Heart right ventricle (tissue), 16 donors: ENCODE measurements around the gene A2M. TPM values are rescaled to one million over a fixed set of nuclear protein-coding genes. Genes with fewer than 3 reads are reported as not detected.

Experiments
- ATAC-seq, 8 donors: fragments of 200-7000 bp; cut with Tn5 transposase; one replicate each; pipeline ENCODE4 v1.9.1; 2020; ENCODE audit warnings: mild to moderate bottlenecking in 8 of 8, moderate library complexity in 8 of 8, moderate number of reproducible peaks in 1 of 8
- DNase-seq, 2 donors: peaks; one replicate each; pipeline ENCODE4 v3.0.0-alpha.2; 2020
- H3K27ac ChIP-seq, 10 donors: fragments of 200-600 bp; sonication (generic) in 2 of 10; one replicate each; pipeline versions ENCODE4 v1.5.0 to v1.8.0; 2020 to 2022; ENCODE audit warnings: mild to moderate bottlenecking in 3 of 10
- H3K27me3 ChIP-seq, 7 donors: fragments of 200-600 bp; one replicate each; pipeline ENCODE4 v1.8.0; 2021 to 2022; ENCODE audit warnings: mild to moderate bottlenecking in 2 of 7
- H3K36me3 ChIP-seq, 9 donors: fragments of 200-600 bp; sonication (generic) in 1 of 9; one replicate each; pipeline versions ENCODE4 v1.5.0 to v1.8.0; 2020 to 2022; ENCODE audit warnings: mild to moderate bottlenecking in 2 of 9
- H3K4me1 ChIP-seq, 9 donors: fragments of 200-600 bp; sonication (generic) in 1 of 9; one replicate each; pipeline versions ENCODE4 v1.5.0 to v1.8.0; 2020 to 2022; ENCODE audit warnings: mild to moderate bottlenecking in 4 of 9
- H3K4me3 ChIP-seq, 10 donors: fragments of 200-600 bp; sonication (generic) in 2 of 10; one replicate each; pipeline versions ENCODE4 v1.5.0 to v1.8.0; 2020 to 2022; ENCODE audit warnings: mild to moderate bottlenecking in 7 of 10, moderate library complexity in 2 of 10
- H3K9me3 ChIP-seq, 11 donors: fragments of 200-600 bp in 10 of 11; sonication (generic) in 2 of 11; one replicate each; pipeline versions ENCODE4 v1.5.0 to v1.8.0; 2013 to 2022; ENCODE audit warnings: mild to moderate bottlenecking in 2 of 11, control low read depth in 1 of 11, moderate library complexity in 1 of 11
- CTCF ChIP-seq, 9 donors: fragments of 200-600 bp; sonication (generic) in 2 of 9; IDR thresholded peaks; one replicate each; pipeline versions ENCODE4 v1.5.0 to v1.8.0; 2021 to 2022; ENCODE audit warnings: antibody characterized with exemption in 9 of 9, mild to moderate bottlenecking in 5 of 9, moderate library complexity in 1 of 9
- WGBS, 2 donors: extraction: QIAGEN DNeasy Blood & Tissue Kit; methylation state at CpG; one replicate each; pipeline ENCODE4 v1.1.7; 2013; ENCODE audit warnings: inconsistent platforms in 1 of 2; 5-methylcytosine and 5-hydroxymethylcytosine counted together
- intact Hi-C, 10 donors: fragments of 100-400 bp; cut with DNase I; formaldehyde crosslinking; loops; one replicate each; pipeline versions ENCODE4 v1.11.1 to v1.14.2; 2022
- polyA plus RNA-seq, 2 donors: library from polyadenylated mRNA; stranded (reverse); fragments of 200-250 nt; gene quantifications; one replicate each; pipeline ENCODE4 v1.2.3, GENCODE V29; 2013
- total RNA-seq, 10 donors: library from RNA; stranded (reverse); fragmentation: NEBNext Ultra II Directional in 3 of 10; extraction: Animal tissue kit (Norgen Biotek cat#: 25700) in 3 of 10; gene quantifications; one replicate each; pipeline versions ENCODE4 v1.2.1 to v1.2.4, GENCODE V29; 2021 to 2023
- donor health status: Arrhythmogenic right ventricular cardiomyopathy.
- donor health status: ischemic (EF 13 %, LVEDD 7.1; RV severe dilation, severe dysfunction).
- donor health status: healthy with polysubstance abuse.
- donor health status: DM: no; HTN: yes; CAD: no.
- donor health status: DM: no; HTN: no; CAD: no.
- donor health status: ischemic (EF 25% LVEDD 6.9; RV normal size, moderate dysfunction).
- donor health status: ischemic (EF 25% LVEDD 5.7; RV mildly dilated, moderate dysfunction).
- donor health status: healthy.
- donor health status: DM: yes; HTN: yes; CAD: no.
- donor health status: Ischemic cardiomyopathy.
- donor health status: ischemic (EF 35%, LVEDD 5.7; RV mildly dilated, moderate dysfunction).
- donor health status: nonischemic (EF 11% LVEDD 7.7; RV severe dilation, severe dysfunction).
- donor health status: DM: yes; HTN: yes; CAD: no.
- donor health status: PGD.
- donor health status: ischemic (EF 29% LVEDD 5.4; RV normal size, mild dysfunction).
- donor health status: nonischemic (EF 23%, LVEDD 6.1; RV moderate dilation, normal function).

Gene A2M
- total and polyA plus RNA-seq, 12 donors: 194 to 1,678 (median 449) TPM

DNA sequence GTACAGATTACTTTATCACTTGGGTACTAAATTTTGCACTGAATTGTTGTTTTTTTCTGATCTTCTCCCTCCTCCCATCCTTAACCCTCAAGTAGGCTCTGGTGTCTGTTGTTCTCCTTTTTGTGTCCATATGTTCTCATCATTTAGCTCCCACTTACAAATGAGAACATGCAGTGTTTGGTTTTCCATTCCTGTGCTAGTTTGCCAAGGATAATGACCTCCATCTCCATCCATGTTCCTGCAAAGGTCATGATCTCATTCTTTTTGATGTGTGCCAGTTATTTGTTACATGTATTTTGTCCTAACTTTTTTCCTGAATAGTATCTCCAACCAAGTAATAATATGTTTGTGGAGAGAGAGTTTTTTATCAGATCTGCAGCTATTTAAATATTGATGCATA, 44.2 kb downstream of the A2M start:
- Histone ChIP-seq H3K36me3 (peaks cover 6 to 100% (median 78%) of the 10 kb centered on the region in 9 donors), H3K27me3 (no peaks in the 10 kb centered on the region), H3K27ac (no peak overlapping the region), H3K4me1 (peaks cover 0 to 17% (median 0%) of the 10 kb centered on the region in 9 donors), H3K4me3 (no peak overlapping the region), H3K9me3 (no peaks in the 10 kb centered on the region)
- intact Hi-C loops: loop anchor here in 1 of 10 donors (2.0 kb wide), 1 partner anchor 39 kb away; no protein-coding TSS in a partner anchor
- TF ChIP-seq CTCF (IDR thresholded peaks at IDR 0.05): no peak
- DNase-seq (no peak), ATAC-seq (no peak)

DNA sequence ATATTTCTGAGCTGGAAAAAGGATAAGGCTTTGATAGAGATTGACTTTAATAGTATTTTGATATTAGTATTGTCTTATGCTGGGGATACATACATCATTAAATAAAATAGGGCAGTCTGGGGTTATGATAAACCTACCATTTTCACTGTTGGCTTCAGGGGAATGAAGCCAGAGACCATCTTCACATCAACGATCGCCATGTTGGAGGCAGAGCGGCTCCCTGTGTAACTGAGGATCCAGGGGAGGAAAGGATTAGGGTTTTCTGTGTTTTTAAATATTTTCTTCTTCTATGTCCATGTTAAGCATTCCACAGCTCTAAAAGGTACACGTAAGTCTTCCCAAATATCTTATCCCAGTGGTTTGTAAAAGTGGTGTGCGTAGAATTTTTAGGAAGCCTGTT, 45.4 kb downstream of the A2M start:
- intact Hi-C loops: loop anchor here in 1 of 10 donors (2.0 kb wide), 1 partner anchor 40 kb away; no protein-coding TSS in a partner anchor
- H3K36me3 ChIP-seq: peaks cover 6 to 91% (median 68%) of the 10 kb centered on the region in 9 donors

GRCh38 chr12:9068600-9068999, 47.1 kb downstream of the A2M start:
- H3K4me1 ChIP-seq: peaks cover 2 to 22% (median 19%) of the 10 kb centered on the region in 9 donors
- H3K36me3 ChIP-seq: peaks cover 6 to 73% (median 57%) of the 10 kb centered on the region in 9 donors
- WGBS, 2 donors: 84 to 92% methylated on average over 4 of the region's 4 CpGs
- no peaks in the 10 kb centered on the region for H3K9me3 ChIP-seq
- H3K4me3 ChIP-seq: no peak overlapping the region
- no peak for ATAC-seq
- H3K27ac ChIP-seq: no peak overlapping the region
- TF ChIP-seq CTCF (IDR thresholded peaks at IDR 0.05): no peak
- DNase-seq: no peak
- intact Hi-C loops: loop anchor here in 3 of 10 donors (2.0 to 10.0 kb wide), 4 partner anchors 32 to 396 kb away; no protein-coding TSS in a partner anchor
- H3K27me3 ChIP-seq: no peaks in the 10 kb centered on the region

More for the DNA sequence above, 45.4 kb downstream of the A2M start:
- Histone ChIP-seq H3K9me3 (no peaks in the 10 kb centered on the region), H3K4me1 (peaks cover 0 to 21% (median 9%) of the 10 kb centered on the region in 9 donors), H3K4me3 (no peak overlapping the region), H3K27ac (no peak overlapping the region), H3K27me3 (no peaks in the 10 kb centered on the region)
- no peak for TF ChIP-seq CTCF (IDR thresholded peaks at IDR 0.05)
- 94 to 99% methylated on average over 5 of the region's 5 CpGs for WGBS, 2 donors
- ATAC-seq (no peak), DNase-seq (no peak)

DNA sequence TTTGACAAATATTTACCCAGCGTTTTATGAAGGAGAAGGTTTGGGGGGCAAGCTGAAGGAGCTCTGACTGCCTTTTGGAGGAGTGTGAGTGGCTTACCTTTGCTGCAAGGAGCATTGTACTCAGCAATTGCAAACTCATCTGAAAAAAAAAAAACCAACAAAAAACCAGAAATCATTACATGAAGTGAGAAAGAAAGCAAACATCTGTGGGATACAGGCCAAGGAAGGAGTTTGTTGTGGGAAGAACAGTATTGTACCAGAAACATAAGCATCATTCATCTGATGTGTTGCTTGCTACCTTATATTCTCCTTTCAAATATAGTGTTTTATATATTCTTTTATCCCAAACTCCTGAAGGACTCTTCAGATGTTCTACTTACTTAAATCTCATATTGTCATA, 47.6 kb downstream of the A2M start:
- H3K4me1 ChIP-seq: peaks cover 4 to 26% (median 20%) of the 10 kb centered on the region in 9 donors
- ATAC-seq (no peak), DNase-seq (no peak)
- TF ChIP-seq CTCF (IDR thresholded peaks at IDR 0.05): no peak
- intact Hi-C loops: loop anchor here in 3 of 10 donors (2.0 to 10.0 kb wide), 4 partner anchors 33 to 397 kb away; no protein-coding TSS in a partner anchor
- WGBS, 2 donors: 89 to 96% methylated on average over 1 of the region's 1 CpG
- H3K4me3 ChIP-seq: no peak overlapping the region
- no peak overlapping the region for H3K27ac ChIP-seq
- no peaks in the 10 kb centered on the region for H3K9me3 ChIP-seq
- H3K36me3 ChIP-seq: peaks cover 6 to 68% (median 52%) of the 10 kb centered on the region in 9 donors
- no peaks in the 10 kb centered on the region for H3K27me3 ChIP-seq
